PFSK-1 (cell line): ENCODE data around the gene CCDC85C.

Source experiments
- FOXP2 ChIP-seq: optimal IDR thresholded peaks from 2 replicates; pipeline ENCODE3; 2011; ENCODE audit warnings: borderline replicate concordance, control low read depth, inconsistent platforms; ENCODE audit not compliant: insufficient read depth; ENCODE audit errors: extremely low read length, extremely low read depth
- POLR2AphosphoS5 ChIP-seq: IDR thresholded peaks from 2 replicates; pipeline ENCODE4 v1.6.1; 2012; ENCODE audit warnings: low read depth, mild to moderate bottlenecking, control low read depth, low read length, moderate library complexity
- SIN3A ChIP-seq: IDR thresholded peaks from 2 replicates; pipeline ENCODE4 v1.6.1; 2012; ENCODE audit warnings: mild to moderate bottlenecking, low read length, moderate library complexity, borderline replicate concordance; ENCODE audit not compliant: insufficient read depth
- TAF1 ChIP-seq: IDR thresholded peaks from 2 replicates; pipeline ENCODE4 v1.6.1; 2012; ENCODE audit warnings: low read length, control low read depth, borderline replicate concordance; ENCODE audit not compliant: insufficient read depth
- TF ChIP-seq, protein P1 (sequence below), 2 experiments: IDR thresholded peaks; 2 replicates each; pipeline versions ENCODE4 v1.6.1 to v1.8.0; 2011 to 2012; ENCODE audit warnings: low read depth in 2 of 2, low read length in 2 of 2, control low read depth in 1 of 2, inconsistent platforms in 1 of 2, mild to moderate bottlenecking in 1 of 2, moderate library complexity in 1 of 2; ENCODE audit not compliant: insufficient read depth in 1 of 2

CCDC85C gene

DNA sequence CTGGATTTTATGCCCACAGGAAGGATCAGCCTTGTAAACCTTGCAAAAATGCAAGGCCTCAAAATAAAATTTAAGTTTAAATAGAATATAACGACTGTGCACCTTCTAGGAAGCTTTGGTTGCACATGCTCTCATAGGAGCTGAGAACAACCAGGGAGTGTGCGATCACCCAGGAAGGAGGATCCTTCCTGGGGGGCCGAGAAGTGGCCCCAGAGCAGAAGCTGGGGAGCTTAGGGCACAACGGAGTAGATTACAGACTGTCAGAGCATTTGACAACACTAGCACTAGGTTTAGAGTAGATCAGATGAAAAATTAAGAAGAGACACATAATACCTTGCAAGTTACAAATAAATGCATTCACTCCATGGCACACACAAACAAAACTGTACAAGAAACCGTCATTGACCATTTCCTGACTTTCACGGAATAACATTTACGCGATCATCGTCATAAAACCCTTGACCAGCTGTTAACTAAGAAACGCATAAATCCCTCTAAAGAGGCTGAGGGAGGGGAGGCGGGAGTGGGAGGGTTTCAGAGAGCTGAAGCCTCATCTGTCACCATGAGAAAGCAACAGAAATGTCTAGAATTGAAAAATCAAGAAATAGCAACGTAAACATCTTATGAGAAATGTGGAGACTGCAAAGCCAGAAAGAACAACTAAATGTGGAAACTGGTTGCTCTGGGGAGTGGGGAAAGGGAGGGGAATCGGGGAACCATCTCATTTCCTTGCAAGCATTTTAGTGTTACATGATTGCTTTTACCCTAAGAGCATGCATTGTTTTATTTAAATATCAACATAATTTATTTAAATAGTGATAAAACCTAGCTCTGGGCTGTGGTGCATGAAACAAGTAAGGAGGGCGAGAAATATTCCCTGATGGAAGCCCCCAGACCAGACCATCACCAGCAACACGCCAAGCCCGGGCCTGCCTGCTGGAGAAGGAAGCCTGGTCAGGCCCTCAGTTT is 13.1 kb upstream of the CCDC85C start:
- TF ChIP-seq, protein P1, sequence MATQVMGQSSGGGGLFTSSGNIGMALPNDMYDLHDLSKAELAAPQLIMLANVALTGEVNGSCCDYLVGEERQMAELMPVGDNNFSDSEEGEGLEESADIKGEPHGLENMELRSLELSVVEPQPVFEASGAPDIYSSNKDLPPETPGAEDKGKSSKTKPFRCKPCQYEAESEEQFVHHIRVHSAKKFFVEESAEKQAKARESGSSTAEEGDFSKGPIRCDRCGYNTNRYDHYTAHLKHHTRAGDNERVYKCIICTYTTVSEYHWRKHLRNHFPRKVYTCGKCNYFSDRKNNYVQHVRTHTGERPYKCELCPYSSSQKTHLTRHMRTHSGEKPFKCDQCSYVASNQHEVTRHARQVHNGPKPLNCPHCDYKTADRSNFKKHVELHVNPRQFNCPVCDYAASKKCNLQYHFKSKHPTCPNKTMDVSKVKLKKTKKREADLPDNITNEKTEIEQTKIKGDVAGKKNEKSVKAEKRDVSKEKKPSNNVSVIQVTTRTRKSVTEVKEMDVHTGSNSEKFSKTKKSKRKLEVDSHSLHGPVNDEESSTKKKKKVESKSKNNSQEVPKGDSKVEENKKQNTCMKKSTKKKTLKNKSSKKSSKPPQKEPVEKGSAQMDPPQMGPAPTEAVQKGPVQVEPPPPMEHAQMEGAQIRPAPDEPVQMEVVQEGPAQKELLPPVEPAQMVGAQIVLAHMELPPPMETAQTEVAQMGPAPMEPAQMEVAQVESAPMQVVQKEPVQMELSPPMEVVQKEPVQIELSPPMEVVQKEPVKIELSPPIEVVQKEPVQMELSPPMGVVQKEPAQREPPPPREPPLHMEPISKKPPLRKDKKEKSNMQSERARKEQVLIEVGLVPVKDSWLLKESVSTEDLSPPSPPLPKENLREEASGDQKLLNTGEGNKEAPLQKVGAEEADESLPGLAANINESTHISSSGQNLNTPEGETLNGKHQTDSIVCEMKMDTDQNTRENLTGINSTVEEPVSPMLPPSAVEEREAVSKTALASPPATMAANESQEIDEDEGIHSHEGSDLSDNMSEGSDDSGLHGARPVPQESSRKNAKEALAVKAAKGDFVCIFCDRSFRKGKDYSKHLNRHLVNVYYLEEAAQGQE (IDR thresholded peaks at IDR 0.05; ENCODE audit: insufficient read depth in 1 of 2, low read depth in 2 of 2, low read length in 2 of 2), result no peak
- no peak for TF ChIP-seq SIN3A
- TF ChIP-seq TAF1, result no peak
- no peak for TF ChIP-seq POLR2AphosphoS5

- no peak for TF ChIP-seq POLR2AphosphoS5
- no peak for TF ChIP-seq SIN3A
- TF ChIP-seq TAF1, result no peak
- TF ChIP-seq, protein P1 (IDR thresholded peaks at IDR 0.05; ENCODE audit: insufficient read depth in 1 of 2, low read depth in 2 of 2, low read length in 2 of 2), result no peak
- no peak for TF ChIP-seq FOXP2
Measured at GRCh38 chr14:99615497-99616157, 11.6 kb upstream of the CCDC85C start.

DNA sequence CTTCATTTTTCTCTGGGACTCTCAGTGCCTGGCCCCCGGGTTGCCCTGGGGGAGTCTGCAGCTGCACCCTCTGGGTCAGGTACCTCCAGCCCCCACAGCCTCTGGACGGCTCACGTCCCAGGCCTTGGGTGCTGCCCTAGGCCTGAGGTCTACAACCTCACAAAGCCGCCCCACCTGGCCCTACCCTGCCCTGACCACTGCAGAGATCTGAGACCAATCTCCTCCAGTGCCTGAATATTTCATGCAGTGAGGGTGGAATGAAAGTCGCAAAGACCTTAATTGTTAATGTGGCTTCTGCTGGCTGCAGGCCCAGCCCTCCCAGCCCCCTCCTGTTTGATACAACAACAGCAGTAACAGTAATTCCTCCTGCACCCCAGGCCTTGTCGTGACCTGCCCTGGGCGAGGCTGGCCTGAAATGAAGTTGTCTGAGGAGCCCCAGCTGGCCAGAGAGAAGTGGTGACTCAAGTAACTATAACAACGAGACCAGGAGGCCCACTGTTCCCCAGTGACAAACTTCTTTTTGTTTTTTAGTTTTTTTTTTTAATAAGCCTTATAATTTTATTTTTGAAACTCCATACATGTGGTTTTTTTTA is 8.8 kb upstream of the CCDC85C start:
- TF ChIP-seq FOXP2 (no peak), SIN3A (no peak), POLR2AphosphoS5 (no peak), TAF1 (no peak)
- TF ChIP-seq, protein P1 (IDR thresholded peaks at IDR 0.05; ENCODE audit: insufficient read depth in 1 of 2, low read depth in 2 of 2, low read length in 2 of 2), result no peak

- TF ChIP-seq SIN3A, result no peak
- no peak for TF ChIP-seq FOXP2
- no peak for TF ChIP-seq POLR2AphosphoS5
- TF ChIP-seq, protein P1 (IDR thresholded peaks at IDR 0.05; ENCODE audit: insufficient read depth in 1 of 2, low read depth in 2 of 2, low read length in 2 of 2), result no peak
- TF ChIP-seq TAF1, result no peak
Measured at GRCh38 chr14:99612071-99612737, 8.2 kb upstream of the CCDC85C start.
